ENCODE data around the gene GFY. TPM values are rescaled to one million over a fixed set of nuclear protein-coding genes. Genes with fewer than 3 reads are reported as not detected.

The GFY gene
- total and polyA plus RNA-seq, 2 experiments from 2014 or later, result 1.2 TPM; not detected in 1

GRCh38 chr19:49442354-49442753, 17.2 kb downstream of the GFY start:
- TF ChIP-seq CTCF (conservative IDR thresholded peaks at IDR 0.05; ENCODE audit: low read depth in 2 of 2), result no peak
- TF ChIP-seq STAT1 (IDR thresholded peaks at IDR 0.05; ENCODE audit: unreplicated experiment), result no peak
- no peak for TF ChIP-seq EZH2 (IDR thresholded peaks at IDR 0.05; ENCODE audit: low read depth, unreplicated experiment)
- peaks cover 5% of the 10 kb centered on the region; the same call in 2 of the 3 replicates for H3K9me3 Mint-ChIP-seq
- H3K4me3 Mint-ChIP-seq, result peak overlapping the region; percentile 66
- H3K27ac Mint-ChIP-seq, result peak overlapping the region; percentile 32
- Histone ChIP-seq H4K20me1 (replicated peaks; ENCODE audit: insufficient read depth) (no peaks in the 10 kb centered on the region), H3K4me2 (peak overlapping the region; percentile 94), H3K27me3 (ENCODE audit: insufficient read depth) (peaks cover 46% of the 10 kb centered on the region), H3K79me2 (replicated peaks; ENCODE audit: insufficient read depth) (no peaks in the 10 kb centered on the region), H2AFZ (peak overlapping the region; percentile 90), H3K4me3 (peak overlapping the region; percentile 61), H3K36me3 (ENCODE audit: insufficient read depth) (no peaks in the 10 kb centered on the region; the same call in 1 of the 2 replicates), H3F3A (replicated peaks; ENCODE audit: low read depth) (peaks cover 16% of the 10 kb centered on the region), H3K4me1 (ENCODE audit: insufficient read depth) (peaks cover 13% of the 10 kb centered on the region), H3K27ac (ENCODE audit: low read depth) (peak overlapping the region; percentile 76; the same call in 1 of the 2 replicates), H3K9me2 (ENCODE audit: insufficient read depth) (no peaks in the 10 kb centered on the region)
- ATAC-seq (peak; percentile 4), DNase-seq (ENCODE audit: low spot score) (peak; percentile 86)
- H3K4me1 Mint-ChIP-seq, result peaks cover 21% of the 10 kb centered on the region
- H3K27me3 Mint-ChIP-seq (ENCODE audit: insufficient read depth, low read depth, poor library complexity), result peaks cover 72% of the 10 kb centered on the region
- H3K36me3 Mint-ChIP-seq (ENCODE audit: low read depth), result peaks cover 15% of the 10 kb centered on the region; the same call in 2 of the 3 replicates

GRCh38 chr19:49442771-49443365, 17.7 kb downstream of the GFY start:
- peak overlapping the region; percentile 66 for H3K4me3 Mint-ChIP-seq
- H3K4me2 ChIP-seq, result peak overlapping the region; percentile 99
- peaks cover 26% of the 10 kb centered on the region for H3K4me1 Mint-ChIP-seq
- no peak for TF ChIP-seq CTCF (conservative IDR thresholded peaks at IDR 0.05; ENCODE audit: low read depth in 2 of 2)
- peak; percentile 52; the same call in 1 of the 2 replicates for TF ChIP-seq POLR2AphosphoS5 (IDR thresholded peaks at IDR 0.05; ENCODE audit: low read depth)
- H3K9me2 ChIP-seq (ENCODE audit: insufficient read depth), result no peaks in the 10 kb centered on the region
- H3K36me3 ChIP-seq (ENCODE audit: insufficient read depth), result no peaks in the 10 kb centered on the region; the same call in 1 of the 2 replicates
- H3F3A ChIP-seq (replicated peaks; ENCODE audit: low read depth), result peaks cover 16% of the 10 kb centered on the region
- ATAC-seq, result peak; percentile 61
- no peaks in the 10 kb centered on the region for H4K20me1 ChIP-seq (replicated peaks; ENCODE audit: insufficient read depth)
- DNase-seq (ENCODE audit: low spot score), result peak; percentile 100
- H3K9me3 Mint-ChIP-seq, result peaks cover 5% of the 10 kb centered on the region; the same call in 2 of the 3 replicates
- peaks cover 20% of the 10 kb centered on the region; the same call in 2 of the 3 replicates for H3K36me3 Mint-ChIP-seq (ENCODE audit: low read depth)
- peak overlapping the region; percentile 100 for H2AFZ ChIP-seq
- no peak overlapping the region; the same call in 1 of the 2 replicates for H3K27ac Mint-ChIP-seq
- no peaks in the 10 kb centered on the region for H3K79me2 ChIP-seq (replicated peaks; ENCODE audit: insufficient read depth)
- H3K27ac ChIP-seq (ENCODE audit: low read depth), result peak overlapping the region; percentile 93; the same call in 1 of the 2 replicates
- H3K27me3 ChIP-seq (ENCODE audit: insufficient read depth), result peaks cover 41% of the 10 kb centered on the region
- peaks cover 72% of the 10 kb centered on the region for H3K27me3 Mint-ChIP-seq (ENCODE audit: insufficient read depth, low read depth, poor library complexity)
- peak overlapping the region; percentile 94 for H3K4me3 ChIP-seq
- H3K4me1 ChIP-seq (ENCODE audit: insufficient read depth), result peaks cover 14% of the 10 kb centered on the region
